ENCODE results near the gene DTWD1. TPM values are rescaled to one million over a fixed set of nuclear protein-coding genes. Genes with fewer than 3 reads are reported as not detected.

Gene DTWD1, protein sequence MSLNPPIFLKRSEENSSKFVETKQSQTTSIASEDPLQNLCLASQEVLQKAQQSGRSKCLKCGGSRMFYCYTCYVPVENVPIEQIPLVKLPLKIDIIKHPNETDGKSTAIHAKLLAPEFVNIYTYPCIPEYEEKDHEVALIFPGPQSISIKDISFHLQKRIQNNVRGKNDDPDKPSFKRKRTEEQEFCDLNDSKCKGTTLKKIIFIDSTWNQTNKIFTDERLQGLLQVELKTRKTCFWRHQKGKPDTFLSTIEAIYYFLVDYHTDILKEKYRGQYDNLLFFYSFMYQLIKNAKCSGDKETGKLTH
- 13.9 and 15.3 TPM in 2 replicates for polyA plus RNA-seq (2012; rRNA removed)
- 20.6 and 26.3 TPM in 2 replicates for polyA plus RNA-seq (2012; cell fraction: cytosol; rRNA removed)
- 6.1 and 15.8 TPM in 2 replicates for polyA plus RNA-seq (2012; cell fraction: nucleus; rRNA removed)

DNA sequence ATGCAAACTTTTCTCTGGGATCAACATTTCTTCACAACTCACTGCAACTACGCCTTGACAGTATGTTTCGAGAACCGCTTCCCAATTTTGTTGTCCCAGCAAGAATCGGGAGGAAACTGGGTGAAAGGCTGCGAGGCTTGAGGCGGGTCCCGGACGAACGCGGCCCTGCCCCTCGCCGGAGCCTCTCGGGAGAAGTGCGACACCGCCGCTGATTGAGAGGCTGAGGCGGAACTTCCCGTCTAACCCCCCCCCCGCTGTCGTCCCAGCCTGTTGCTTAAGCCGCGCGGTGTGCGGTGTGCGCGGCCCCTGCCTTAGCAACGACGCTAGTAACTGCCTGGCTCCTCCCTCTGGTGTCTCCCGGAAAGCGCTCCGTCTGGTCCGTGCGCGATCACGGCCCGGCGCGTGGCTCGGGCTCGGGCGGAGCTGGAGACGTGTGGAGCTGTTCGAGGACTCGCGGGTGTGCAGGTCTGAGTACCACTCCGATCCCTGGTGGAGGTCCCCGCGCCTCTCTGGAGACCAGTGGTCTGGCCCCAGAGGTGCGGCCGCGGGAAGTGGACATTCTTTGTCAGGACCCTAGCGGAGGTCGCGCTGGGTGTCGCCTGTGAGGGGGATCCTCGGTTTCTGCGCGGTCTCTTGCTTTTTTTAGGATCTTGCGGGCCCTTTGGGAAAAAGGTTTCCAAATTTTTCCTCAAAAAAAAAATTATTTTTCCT is at the start of gene DTWD1, which contains the start of gene FAM227B:
Gene DTWD1, plus strand, starts transcription at position 391 of the 711 bp plus-strand sequence. CDS start 4,120 bp downstream, outside the sequence.
Gene FAM227B, minus strand, starts transcription at position 161 of the 711 bp plus-strand sequence. CDS start 5,647 bp downstream, outside the sequence.
- WGBS (ENCODE audit: low lambda C conversion rate), result under 1% methylated on average over 22 of the region's 59 CpGs
- no peak for TF ChIP-seq MEF2A (IDR thresholded peaks at IDR 0.05; ENCODE audit: borderline replicate concordance, low read depth)
- TF ChIP-seq, protein P1, sequence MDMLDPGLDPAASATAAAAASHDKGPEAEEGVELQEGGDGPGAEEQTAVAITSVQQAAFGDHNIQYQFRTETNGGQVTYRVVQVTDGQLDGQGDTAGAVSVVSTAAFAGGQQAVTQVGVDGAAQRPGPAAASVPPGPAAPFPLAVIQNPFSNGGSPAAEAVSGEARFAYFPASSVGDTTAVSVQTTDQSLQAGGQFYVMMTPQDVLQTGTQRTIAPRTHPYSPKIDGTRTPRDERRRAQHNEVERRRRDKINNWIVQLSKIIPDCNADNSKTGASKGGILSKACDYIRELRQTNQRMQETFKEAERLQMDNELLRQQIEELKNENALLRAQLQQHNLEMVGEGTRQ (IDR thresholded peaks at IDR 0.05; ENCODE audit: borderline replicate concordance, low read depth, low read length), result no peak
- 0 out of 2 replicates have a peak, but pooled peaks have one; percentile 38 for TF ChIP-seq RCOR1 (IDR thresholded peaks at IDR 0.05; ENCODE audit: low read length)
- TF ChIP-seq POLR2AphosphoS5 (IDR thresholded peaks at IDR 0.05; ENCODE audit: low read depth, low read length), result peak; percentile 89
- no peak for TF ChIP-seq TEAD4 (IDR thresholded peaks at IDR 0.05; ENCODE audit: borderline replicate concordance, insufficient read depth)
- TF ChIP-seq, protein P2, sequence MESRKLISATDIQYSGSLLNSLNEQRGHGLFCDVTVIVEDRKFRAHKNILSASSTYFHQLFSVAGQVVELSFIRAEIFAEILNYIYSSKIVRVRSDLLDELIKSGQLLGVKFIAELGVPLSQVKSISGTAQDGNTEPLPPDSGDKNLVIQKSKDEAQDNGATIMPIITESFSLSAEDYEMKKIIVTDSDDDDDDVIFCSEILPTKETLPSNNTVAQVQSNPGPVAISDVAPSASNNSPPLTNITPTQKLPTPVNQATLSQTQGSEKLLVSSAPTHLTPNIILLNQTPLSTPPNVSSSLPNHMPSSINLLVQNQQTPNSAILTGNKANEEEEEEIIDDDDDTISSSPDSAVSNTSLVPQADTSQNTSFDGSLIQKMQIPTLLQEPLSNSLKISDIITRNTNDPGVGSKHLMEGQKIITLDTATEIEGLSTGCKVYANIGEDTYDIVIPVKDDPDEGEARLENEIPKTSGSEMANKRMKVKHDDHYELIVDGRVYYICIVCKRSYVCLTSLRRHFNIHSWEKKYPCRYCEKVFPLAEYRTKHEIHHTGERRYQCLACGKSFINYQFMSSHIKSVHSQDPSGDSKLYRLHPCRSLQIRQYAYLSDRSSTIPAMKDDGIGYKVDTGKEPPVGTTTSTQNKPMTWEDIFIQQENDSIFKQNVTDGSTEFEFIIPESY (IDR thresholded peaks at IDR 0.05; ENCODE audit: borderline replicate concordance, low read depth), result peak; percentile 91
- peak; percentile 96 for TF ChIP-seq CHD2 (IDR thresholded peaks at IDR 0.05; ENCODE audit: low read length, partially characterized antibody)
- 0 out of 2 replicates have a peak, but pooled peaks have one; percentile 56 for TF ChIP-seq YY1 (IDR thresholded peaks at IDR 0.05; ENCODE audit: low read depth)
- TF ChIP-seq FOXM1 (IDR thresholded peaks at IDR 0.05; ENCODE audit: low read depth), result 0 out of 2 replicates have a peak, but pooled peaks have one; percentile 48
- peak; percentile 94 for TF ChIP-seq SIN3A (IDR thresholded peaks at IDR 0.05; ENCODE audit: borderline replicate concordance, low read depth, low read length)
- no peak for TF ChIP-seq NFIC (IDR thresholded peaks at IDR 0.05; ENCODE audit: borderline replicate concordance)
- peak; percentile 97 for TF ChIP-seq FOXJ3 (CRISPR knock-in tag; IDR thresholded peaks at IDR 0.05)
- TF ChIP-seq, protein P3, sequence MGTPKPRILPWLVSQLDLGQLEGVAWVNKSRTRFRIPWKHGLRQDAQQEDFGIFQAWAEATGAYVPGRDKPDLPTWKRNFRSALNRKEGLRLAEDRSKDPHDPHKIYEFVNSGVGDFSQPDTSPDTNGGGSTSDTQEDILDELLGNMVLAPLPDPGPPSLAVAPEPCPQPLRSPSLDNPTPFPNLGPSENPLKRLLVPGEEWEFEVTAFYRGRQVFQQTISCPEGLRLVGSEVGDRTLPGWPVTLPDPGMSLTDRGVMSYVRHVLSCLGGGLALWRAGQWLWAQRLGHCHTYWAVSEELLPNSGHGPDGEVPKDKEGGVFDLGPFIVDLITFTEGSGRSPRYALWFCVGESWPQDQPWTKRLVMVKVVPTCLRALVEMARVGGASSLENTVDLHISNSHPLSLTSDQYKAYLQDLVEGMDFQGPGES (IDR thresholded peaks at IDR 0.05; ENCODE audit: low read depth, low read length), result peak; percentile 24; the same call in 1 of the 2 replicates
- TF ChIP-seq SMC3 (IDR thresholded peaks at IDR 0.05; ENCODE audit: low read depth, low read length), result no peak; the same call in none of the 2 replicates
- peak; percentile 97 for TF ChIP-seq MXI1 (IDR thresholded peaks at IDR 0.05; ENCODE audit: low read depth, low read length)
- TF ChIP-seq, protein P4, sequence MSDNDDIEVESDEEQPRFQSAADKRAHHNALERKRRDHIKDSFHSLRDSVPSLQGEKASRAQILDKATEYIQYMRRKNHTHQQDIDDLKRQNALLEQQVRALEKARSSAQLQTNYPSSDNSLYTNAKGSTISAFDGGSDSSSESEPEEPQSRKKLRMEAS (IDR thresholded peaks at IDR 0.05; ENCODE audit: low read depth), result peak; percentile 97
- TF ChIP-seq, protein P5, sequence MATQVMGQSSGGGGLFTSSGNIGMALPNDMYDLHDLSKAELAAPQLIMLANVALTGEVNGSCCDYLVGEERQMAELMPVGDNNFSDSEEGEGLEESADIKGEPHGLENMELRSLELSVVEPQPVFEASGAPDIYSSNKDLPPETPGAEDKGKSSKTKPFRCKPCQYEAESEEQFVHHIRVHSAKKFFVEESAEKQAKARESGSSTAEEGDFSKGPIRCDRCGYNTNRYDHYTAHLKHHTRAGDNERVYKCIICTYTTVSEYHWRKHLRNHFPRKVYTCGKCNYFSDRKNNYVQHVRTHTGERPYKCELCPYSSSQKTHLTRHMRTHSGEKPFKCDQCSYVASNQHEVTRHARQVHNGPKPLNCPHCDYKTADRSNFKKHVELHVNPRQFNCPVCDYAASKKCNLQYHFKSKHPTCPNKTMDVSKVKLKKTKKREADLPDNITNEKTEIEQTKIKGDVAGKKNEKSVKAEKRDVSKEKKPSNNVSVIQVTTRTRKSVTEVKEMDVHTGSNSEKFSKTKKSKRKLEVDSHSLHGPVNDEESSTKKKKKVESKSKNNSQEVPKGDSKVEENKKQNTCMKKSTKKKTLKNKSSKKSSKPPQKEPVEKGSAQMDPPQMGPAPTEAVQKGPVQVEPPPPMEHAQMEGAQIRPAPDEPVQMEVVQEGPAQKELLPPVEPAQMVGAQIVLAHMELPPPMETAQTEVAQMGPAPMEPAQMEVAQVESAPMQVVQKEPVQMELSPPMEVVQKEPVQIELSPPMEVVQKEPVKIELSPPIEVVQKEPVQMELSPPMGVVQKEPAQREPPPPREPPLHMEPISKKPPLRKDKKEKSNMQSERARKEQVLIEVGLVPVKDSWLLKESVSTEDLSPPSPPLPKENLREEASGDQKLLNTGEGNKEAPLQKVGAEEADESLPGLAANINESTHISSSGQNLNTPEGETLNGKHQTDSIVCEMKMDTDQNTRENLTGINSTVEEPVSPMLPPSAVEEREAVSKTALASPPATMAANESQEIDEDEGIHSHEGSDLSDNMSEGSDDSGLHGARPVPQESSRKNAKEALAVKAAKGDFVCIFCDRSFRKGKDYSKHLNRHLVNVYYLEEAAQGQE (IDR thresholded peaks at IDR 0.05; ENCODE audit: low read depth, low read length), result peak; percentile 39; the same call in 1 of the 2 replicates
- TF ChIP-seq TCF12 (IDR thresholded peaks at IDR 0.05), result peak; percentile 25; the same call in 1 of the 2 replicates
- TF ChIP-seq NRF1 (IDR thresholded peaks at IDR 0.05; ENCODE audit: low read depth, low read length), result peak; percentile 36; the same call in 1 of the 2 replicates
- TF ChIP-seq GATA2 (CRISPR knock-in tag; IDR thresholded peaks at IDR 0.05), result no peak
- peak; percentile 65 for TF ChIP-seq ELF1 (IDR thresholded peaks at IDR 0.05)
- TF ChIP-seq EP300 (IDR thresholded peaks at IDR 0.05; ENCODE audit: borderline replicate concordance in 1 of 2, low read depth in 1 of 2, low read length in 1 of 2), result peak in 1 of 2 experiments; percentile 39; a peak in 1 of 4 replicates
- TF ChIP-seq GABPA (IDR thresholded peaks at IDR 0.05; ENCODE audit: low read depth), result peak; percentile 84

More for the DNA sequence above, at the start of gene DTWD1, which contains the start of gene FAM227B:
- Histone ChIP-seq H3K9me2 (no peaks in the 10 kb centered on the region), H2AFZ (ENCODE audit: low read depth) (peak within 1 kb of the TSS; percentile 94), H3K4me1 (ENCODE audit: control insufficient read depth in 1 of 2, insufficient read depth in 2 of 2, low read depth in 1 of 2, low read length in 1 of 2) (peaks cover 0 to 6% of the 10 kb centered on the region in 2 experiments; a peak in 2 of 4 replicates), H3K27me3 (ENCODE audit: insufficient read depth) (no peaks in the 10 kb centered on the region), H3K27ac (ENCODE audit: low read depth in 2 of 2, low read length in 1 of 2) (peak within 1 kb of the TSS; percentile 83 to 98), H3K9me3 (peaks cover 13% of the 10 kb centered on the region), H4K20me1 (ENCODE audit: insufficient read depth) (no peaks in the 10 kb centered on the region), H3K4me3 (ENCODE audit: low read depth in 2 of 2, low read length in 1 of 2) (peak within 1 kb of the TSS; percentile 78 to 92), H3K9ac (peak within 1 kb of the TSS; percentile 85), H3K36me3 (replicated peaks in 1 of 2; ENCODE audit: control insufficient read depth in 1 of 2, insufficient read depth in 2 of 2, low read length in 1 of 2) (peaks cover 13 to 25% of the 10 kb centered on the region in 2 experiments), H3K79me2 (ENCODE audit: insufficient read depth) (peaks cover 58% of the 10 kb centered on the region), H3F3A (replicated peaks; ENCODE audit: insufficient read depth) (peaks cover 10% of the 10 kb centered on the region), H3K4me2 (peak within 1 kb of the TSS; percentile 70)
- ChIA-PET POLR2A (interaction anchor here (0.9 to 1.5 kb wide), 4 partner anchors 10 to 382 kb away, joined by 3 to 10 read pairs (median 4); no protein-coding TSS in a partner anchor), CTCF (interaction anchor here (1.3 to 1.7 kb wide), 2 partner anchors 268 to 383 kb away, joined by 3 to 4 read pairs; no protein-coding TSS in a partner anchor)
- peak; percentile 92 for DNase-seq

Data from SK-N-SH (cell line).